HepG2 (cell line): ENCODE measurements around the gene NAMPT. TPM values are rescaled to one million over a fixed set of nuclear protein-coding genes. Genes with fewer than 3 reads are reported as not detected.

Source experiments
- ATAC-seq: fragments of 200-7000 bp; cut with Tn5 transposase; 3 replicates; pipeline ENCODE4 v1.9.1; 2020; ENCODE audit warnings: mild to moderate bottlenecking, moderate library complexity
- BruUV-seq: library from RNA; stranded (reverse); fragments of 400-500 nt; replicated peaks from 2 replicates; lab custom pipeline; 2021; lab: Mats Ljungman, UMichigan
- CTCF ChIA-PET: fragments of 300-600 bp; formaldehyde crosslinking; extraction: SDS; loops from one replicate; lab custom pipeline; 2021; ENCODE audit warnings: low total read pairs, inconsistent platforms, low intra/inter-chr PET ratio; lab: Yijun Ruan, JAX
- POLR2A ChIA-PET: fragments of 350-600 bp; sonication (Branson Sonifier 250); formaldehyde crosslinking; loops from one replicate; lab custom pipeline; 2020; ENCODE audit warnings: antibody characterized with exemption, inconsistent platforms; lab: Yijun Ruan, JAX
- DNase-seq: peaks from one replicate; pipeline ENCODE4 v3.0.0-alpha.2; 2015; ENCODE audit warnings: low spot score
- FAIRE-seq: peaks from 3 replicates; lab custom pipeline; 2011; peaks lifted over from hg19 to GRCh38; lab: Jason Lieb, UNC
- H2AFZ ChIP-seq: one replicate; pipeline ENCODE4 v1.6.1; 2011; ENCODE audit warnings: low read length, inconsistent platforms
- H3K27ac ChIP-seq: fragments of 300-600 bp; 3 replicates; pipeline ENCODE4 v1.8.0; 2011; ENCODE audit warnings: mixed run types, mild to moderate bottlenecking, mixed read lengths, low read length, inconsistent platforms; ENCODE audit not compliant: insufficient read depth; ENCODE audit errors: extremely low read length
- H3K27me3 ChIP-seq, 2 experiments: fragments of 200-600 bp in 1 of 2; 2 replicates in 1 of 2; 3 replicates in 1 of 2; pipeline versions ENCODE4 v1.6.0 to v1.8.0; 2011; ENCODE audit warnings: low read length in 2 of 2, mild to moderate bottlenecking in 2 of 2, moderate library complexity in 2 of 2, inconsistent platforms in 1 of 2; ENCODE audit not compliant: insufficient read depth in 2 of 2, control insufficient read depth in 1 of 2
- H3K36me3 ChIP-seq, 2 experiments: fragments of 200-600 bp in 1 of 2; replicated peaks in 1 of 2; 2 replicates in 1 of 2; 3 replicates in 1 of 2; pipeline versions ENCODE4 v1.5.1 to v1.8.0; 2011; ENCODE audit warnings: low read length in 2 of 2, inconsistent platforms in 1 of 2; ENCODE audit not compliant: insufficient read depth in 2 of 2, control insufficient read depth in 1 of 2
- H3K4me1 ChIP-seq: 2 replicates; pipeline ENCODE4 v1.5.1; 2012; ENCODE audit warnings: low read length, inconsistent platforms; ENCODE audit not compliant: insufficient read depth
- H3K4me2 ChIP-seq: 2 replicates; pipeline ENCODE4 v1.6.0; 2011; ENCODE audit warnings: low read depth, low read length, inconsistent platforms
- H3K4me3 ChIP-seq, 3 experiments: fragments of 200-600 bp in 1 of 3; sonication (generic), shearing (Covaris generic) in 1 of 3; replicated peaks in 1 of 3; 2 replicates each; pipeline ENCODE4 v1.5.1; 2011 to 2016; ENCODE audit warnings: low read length in 3 of 3, inconsistent platforms in 2 of 3, low read depth in 2 of 3, mild to moderate bottlenecking in 2 of 3, control low read depth in 1 of 3, mixed read lengths in 1 of 3; ENCODE audit not compliant: insufficient read depth in 1 of 3
- H3K79me2 ChIP-seq: one replicate; pipeline ENCODE4 v1.6.1; 2011; ENCODE audit warnings: low read length, inconsistent platforms; ENCODE audit not compliant: insufficient read depth
- H3K9ac ChIP-seq: 2 replicates; pipeline ENCODE4 v1.6.0; 2011; ENCODE audit warnings: mild to moderate bottlenecking, low read depth, low read length, inconsistent platforms; ENCODE audit not compliant: insufficient read depth
- H3K9me3 ChIP-seq: 2 replicates; pipeline ENCODE4 v1.5.1; 2012; ENCODE audit warnings: mild to moderate bottlenecking, low read length
- H4K20me1 ChIP-seq: 2 replicates; pipeline ENCODE4 v1.6.0; 2011; ENCODE audit warnings: inconsistent platforms, mild to moderate bottlenecking, low read length, moderate library complexity; ENCODE audit not compliant: insufficient read depth
- FOXK2 ChIP-seq: fragments of 450-650 bp; IDR thresholded peaks from 2 replicates; pipeline ENCODE4 v1.6.1; 2016
- HNRNPLL ChIP-seq: fragments of 200-400 bp; formaldehyde crosslinking; IDR thresholded peaks from 2 replicates; pipeline ENCODE4 v1.6.1; 2017; ENCODE audit warnings: mild to moderate bottlenecking, low read depth, low read length; ENCODE audit not compliant: poor library complexity, severe bottlenecking
- JDP2 ChIP-seq: sonication (generic); formaldehyde crosslinking; IDR thresholded peaks from 2 replicates; pipeline ENCODE4 v1.8.1; 2022; ENCODE audit warnings: missing genetic modification reagents, borderline replicate concordance
- NFE2L1 ChIP-seq: sonication (generic); formaldehyde crosslinking; IDR thresholded peaks from 2 replicates; pipeline ENCODE4 v1.4.0; 2020; ENCODE audit warnings: missing genetic modification reagents, mild to moderate bottlenecking, borderline replicate concordance
- WGBS: methylation state at CpG from one replicate; pipeline ENCODE4 v1.1.6; 2017; ENCODE audit warnings: low lambda C conversion rate; 5-methylcytosine and 5-hydroxymethylcytosine counted together
- in situ Hi-C: cut with HindIII; loops from 2 replicates; pipeline ENCODE4 v1.10.0; 2017; ENCODE audit warnings: low pct_unique_long_range_greater_than_20kb; ENCODE audit not compliant: extremely low pct_ligation_motif_present
- intact Hi-C: fragments of 100-400 bp; cut with micrococcal nuclease; formaldehyde crosslinking; loops from one replicate; pipeline ENCODE4 v1.10.0; 2022; ENCODE audit not compliant: unreplicated experiment
- polyA plus RNA-seq, 8 experiments: library from polyadenylated mRNA; depleted of rRNA in 3 of 8; stranded (reverse) in 7 of 8; unstranded in 1 of 8; fragments of >200 nt; fragmentation: Illumina TruSeq in 4 of 8; extraction: Trizol in 4 of 8; gene quantifications; 2 replicates each; pipeline versions ENCODE4 v1.2.1 to v1.2.3, GENCODE V29; 2011 to 2016; ENCODE audit warnings: low read depth in 4 of 8, missing spikeins in 1 of 8, mixed read lengths in 1 of 8; ENCODE audit not compliant: insufficient read depth in 1 of 8
- total RNA-seq, 5 experiments: library from RNA; depleted of rRNA; stranded (reverse); fragments of >200 nt; fragmentation: Illumina TruSeq; extraction: Trizol; gene quantifications; 2 replicates each; pipeline ENCODE4 v1.2.3, GENCODE V29; 2016; ENCODE audit warnings: low read depth in 1 of 5
- TF ChIP-seq, protein P1 (sequence below): sonication (generic); formaldehyde crosslinking; IDR thresholded peaks from 2 replicates; pipeline ENCODE4 v1.9.0; 2021; ENCODE audit warnings: missing genetic modification reagents, mild to moderate bottlenecking, borderline replicate concordance

The NAMPT gene
- total and polyA plus RNA-seq, 2 of the 13 experiments (the other 11 are each of a cell fraction or from before 2014, with no cell fraction given), result 15.8 to 67.7 TPM

DNA sequence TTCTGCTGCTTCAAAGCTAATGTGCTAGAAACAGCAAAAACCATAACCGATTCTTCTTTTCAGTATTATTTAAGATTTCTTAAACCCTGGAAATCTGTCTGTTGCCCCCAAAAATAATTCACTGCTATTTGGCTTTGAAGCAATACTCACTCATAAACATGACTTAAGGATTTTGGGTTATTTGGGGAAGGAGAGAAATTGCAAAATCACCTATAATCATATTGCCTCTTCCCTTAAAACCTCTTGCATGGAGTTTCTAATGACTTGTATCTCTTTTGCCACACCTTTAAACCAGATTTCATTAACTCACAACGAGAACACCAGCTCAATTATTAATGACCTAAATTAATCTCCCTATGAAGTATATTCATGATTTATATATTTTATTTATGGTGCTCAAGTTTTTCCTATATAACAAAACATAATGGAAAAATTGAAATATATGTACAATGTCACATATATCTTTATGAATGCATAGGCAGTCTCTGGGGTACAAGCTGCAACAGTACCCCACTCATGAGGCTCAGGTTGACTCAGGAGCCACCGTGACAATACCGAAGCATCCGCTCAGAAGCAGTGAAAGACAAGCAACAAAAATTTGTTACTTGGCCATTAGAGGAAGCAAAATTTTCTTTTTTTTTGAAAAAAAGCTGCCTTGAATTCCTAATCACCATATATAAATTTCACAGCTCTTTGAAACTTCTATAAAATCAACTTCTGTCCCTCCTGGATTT is 3.0 kb downstream of the NAMPT start:
- in situ Hi-C loops, result no loop called here
- peaks cover 49% of the 10 kb centered on the region for H3K4me1 ChIP-seq
- DNase-seq (no peak), FAIRE-seq (no peak), ATAC-seq (no peak)
- no peaks in the 10 kb centered on the region for H3K27me3 ChIP-seq
- WGBS, result 97% methylated on average over 5 of the region's 5 CpGs
- no peak overlapping the region for H3K9ac ChIP-seq
- ChIA-PET POLR2A (no interaction called here), CTCF (no interaction called here)
- H2AFZ ChIP-seq, result no peak overlapping the region
- TF ChIP-seq FOXK2 (no peak), JDP2 (CRISPR knock-in tag) (no peak), NFE2L1 (no peak)
- H3K27ac ChIP-seq, result no peak overlapping the region
- H3K36me3 ChIP-seq, result peaks cover 1 to 8% of the 10 kb centered on the region in 2 experiments; a peak in 2 of 5 replicates
- intact Hi-C loops, result loop anchor here (10.0 kb wide), 1 partner anchor 883 kb away; the partner anchor contains the start of gene HBP1
- peak overlapping the region; percentile 73; the same call in 1 of the 2 replicates for H3K4me2 ChIP-seq
- no peaks in the 10 kb centered on the region for H3K9me3 ChIP-seq
- no TSS peak for BruUV-seq
- H3K79me2 ChIP-seq, result peaks cover 73% of the 10 kb centered on the region
- no peak overlapping the region for H3K4me3 ChIP-seq
- peaks cover 13% of the 10 kb centered on the region; the same call in 1 of the 2 replicates for H4K20me1 ChIP-seq

DNA sequence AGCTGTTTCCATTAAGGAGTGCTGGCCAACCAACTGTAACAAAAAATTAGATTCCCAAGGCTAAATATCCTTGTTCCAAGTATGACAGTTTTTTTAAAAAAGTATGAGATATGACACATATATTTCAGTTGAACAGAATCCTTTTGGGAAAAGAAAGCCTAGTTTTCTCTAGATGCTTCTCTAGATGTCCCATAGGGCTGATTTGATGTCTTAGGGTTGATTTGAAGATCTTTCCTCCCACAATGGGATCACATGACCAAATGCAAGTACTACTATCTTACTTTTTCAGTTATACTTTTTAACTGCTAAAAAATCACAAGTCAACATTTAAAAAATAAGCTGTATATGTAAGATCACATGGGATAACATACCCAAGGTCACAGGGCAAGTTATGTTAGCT is 3.7 kb downstream of the NAMPT start:
- no peak overlapping the region for H3K4me3 ChIP-seq
- CTCF ChIA-PET, result no interaction called here

More for the DNA sequence above, 3.7 kb downstream of the NAMPT start:
- Histone ChIP-seq H2AFZ (no peak overlapping the region), H3K27ac (no peak overlapping the region), H3K9me3 (no peaks in the 10 kb centered on the region), H3K79me2 (peaks cover 79% of the 10 kb centered on the region), H3K4me1 (peaks cover 44% of the 10 kb centered on the region), H3K27me3 (no peaks in the 10 kb centered on the region), H4K20me1 (peaks cover 13% of the 10 kb centered on the region; the same call in 1 of the 2 replicates), H3K9ac (no peak overlapping the region), H3K36me3 (peaks cover 1 to 13% of the 10 kb centered on the region in 2 experiments; a peak in 2 of 5 replicates), H3K4me2 (no peak overlapping the region)
- ATAC-seq (no peak), FAIRE-seq (no peak), DNase-seq (no peak)
- no TSS peak for BruUV-seq
- POLR2A ChIA-PET, result interaction anchor here (1.2 kb wide), 1 partner anchor 11 kb away, joined by 4 read pairs; no protein-coding TSS in a partner anchor
- TF ChIP-seq, protein P1, sequence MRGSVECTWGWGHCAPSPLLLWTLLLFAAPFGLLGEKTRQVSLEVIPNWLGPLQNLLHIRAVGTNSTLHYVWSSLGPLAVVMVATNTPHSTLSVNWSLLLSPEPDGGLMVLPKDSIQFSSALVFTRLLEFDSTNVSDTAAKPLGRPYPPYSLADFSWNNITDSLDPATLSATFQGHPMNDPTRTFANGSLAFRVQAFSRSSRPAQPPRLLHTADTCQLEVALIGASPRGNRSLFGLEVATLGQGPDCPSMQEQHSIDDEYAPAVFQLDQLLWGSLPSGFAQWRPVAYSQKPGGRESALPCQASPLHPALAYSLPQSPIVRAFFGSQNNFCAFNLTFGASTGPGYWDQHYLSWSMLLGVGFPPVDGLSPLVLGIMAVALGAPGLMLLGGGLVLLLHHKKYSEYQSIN, result no peak
- no peak for TF ChIP-seq HNRNPLL
- in situ Hi-C loops, result no loop called here
- intact Hi-C loops, result loop anchor here (10.0 kb wide), 1 partner anchor 884 kb away; the partner anchor contains the start of gene HBP1
